Stimulated activated CD4-positive, alpha-beta T cell treated with anti-CD3 and anti-CD28 coated beads, Interleukin-4, amount 100 ng/mL, for 24 hours (primary cell): ENCODE measurements around the gene NOS1.
"Not testable (repeated sequence)": the region's sequence is repeated elsewhere in the genome, so short reads cannot be mapped to it uniquely, and the experiment has no call there.

Experiments used
- DNase-seq: peaks from one replicate; pipeline ENCODE4 v3.0.0-alpha.2; 2020

The NOS1 gene

DNA sequence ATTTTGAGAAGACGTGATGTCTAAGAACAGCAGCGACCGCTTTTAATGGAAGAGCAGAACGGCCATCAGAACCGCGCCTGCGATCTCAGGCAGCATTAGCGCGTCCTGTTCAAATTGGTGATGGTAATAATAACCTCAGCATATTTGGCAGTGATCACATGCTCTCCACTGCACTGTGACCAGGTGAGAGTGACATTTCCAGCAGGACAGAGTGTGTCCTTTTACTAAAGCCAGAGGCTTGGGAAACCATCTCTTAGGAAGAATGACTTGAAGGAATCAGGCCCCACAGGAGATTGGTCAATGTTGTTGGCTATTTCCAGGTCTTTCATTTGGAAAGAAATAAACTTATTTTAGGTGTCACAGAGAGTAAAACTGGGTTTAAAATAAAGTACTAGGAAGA is 119.7 kb downstream of the NOS1 start:
- no peak for DNase-seq

DNA sequence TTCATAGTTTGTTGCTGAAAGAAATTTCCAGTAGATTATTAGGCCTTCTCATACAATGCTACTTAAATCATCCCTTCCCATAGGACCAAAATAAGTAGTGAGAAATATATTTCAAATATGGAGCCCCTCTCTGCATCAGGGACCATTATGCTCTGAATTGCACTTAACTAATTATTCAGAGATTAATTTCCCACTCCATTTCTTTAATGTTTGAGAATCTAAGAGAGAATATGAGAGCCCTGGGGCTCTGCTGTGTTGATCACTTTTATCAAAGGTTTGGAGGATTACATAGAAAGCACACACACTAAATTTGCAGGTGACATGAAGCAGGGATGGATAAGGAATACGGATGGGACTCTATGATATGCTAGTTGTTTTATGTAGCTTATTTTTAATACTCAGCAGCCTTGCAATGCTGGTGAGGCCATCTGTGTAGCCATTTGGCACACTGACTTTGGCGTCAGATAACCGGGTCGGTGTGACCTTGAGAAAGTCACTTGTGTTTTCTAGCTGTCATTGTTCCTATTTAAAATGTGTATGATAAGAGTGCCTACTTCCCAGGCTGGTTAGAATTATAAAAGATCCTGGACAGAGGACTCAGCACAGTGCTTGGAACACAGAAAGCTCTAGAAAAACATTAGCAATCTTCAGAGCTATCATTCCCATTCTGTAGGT is 121.2 kb downstream of the NOS1 start:
- DNase-seq = no peak

DNA sequence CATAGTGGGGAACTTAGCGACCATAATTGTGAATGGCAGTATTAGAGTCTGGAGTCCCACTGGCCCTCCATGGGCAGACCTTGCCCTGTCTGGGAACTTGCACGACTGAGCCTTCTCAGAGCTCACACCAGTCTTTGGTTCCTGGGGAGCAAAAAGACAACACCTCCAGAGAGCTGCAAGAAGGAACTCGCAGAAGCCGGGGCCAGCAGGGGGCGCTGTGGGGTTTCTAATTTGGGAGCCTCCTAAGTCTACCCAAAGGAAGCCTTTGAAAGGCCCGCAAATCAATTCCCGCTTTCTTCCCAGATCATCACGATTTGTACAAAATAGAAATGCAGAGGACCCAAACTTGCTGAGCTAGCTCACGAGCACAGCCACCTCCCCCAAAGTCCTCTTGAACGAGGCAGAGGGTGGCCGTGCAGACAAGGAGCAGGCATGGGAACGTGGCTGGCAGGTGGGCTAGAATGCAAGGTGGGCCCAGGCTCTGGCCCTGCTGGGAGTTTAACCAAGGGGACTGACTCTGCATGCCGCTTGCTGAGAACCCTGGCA is 124.9 kb downstream of the NOS1 start:
- peak; percentile 74 for DNase-seq

- no peak for DNase-seq
Observed at GRCh38 chr12:117235261-117235660, 126.2 kb downstream of the NOS1 start.

GRCh38 chr12:117234441-117234840 is 127.0 kb downstream of the NOS1 start:
- DNase-seq = no peak

- DNase-seq = no peak
Observed at GRCh38 chr12:117231750-117232149, 129.7 kb downstream of the NOS1 start.

- no peak for DNase-seq
Observed at GRCh38 chr12:117228239-117228638, 133.2 kb downstream of the NOS1 start.

DNA sequence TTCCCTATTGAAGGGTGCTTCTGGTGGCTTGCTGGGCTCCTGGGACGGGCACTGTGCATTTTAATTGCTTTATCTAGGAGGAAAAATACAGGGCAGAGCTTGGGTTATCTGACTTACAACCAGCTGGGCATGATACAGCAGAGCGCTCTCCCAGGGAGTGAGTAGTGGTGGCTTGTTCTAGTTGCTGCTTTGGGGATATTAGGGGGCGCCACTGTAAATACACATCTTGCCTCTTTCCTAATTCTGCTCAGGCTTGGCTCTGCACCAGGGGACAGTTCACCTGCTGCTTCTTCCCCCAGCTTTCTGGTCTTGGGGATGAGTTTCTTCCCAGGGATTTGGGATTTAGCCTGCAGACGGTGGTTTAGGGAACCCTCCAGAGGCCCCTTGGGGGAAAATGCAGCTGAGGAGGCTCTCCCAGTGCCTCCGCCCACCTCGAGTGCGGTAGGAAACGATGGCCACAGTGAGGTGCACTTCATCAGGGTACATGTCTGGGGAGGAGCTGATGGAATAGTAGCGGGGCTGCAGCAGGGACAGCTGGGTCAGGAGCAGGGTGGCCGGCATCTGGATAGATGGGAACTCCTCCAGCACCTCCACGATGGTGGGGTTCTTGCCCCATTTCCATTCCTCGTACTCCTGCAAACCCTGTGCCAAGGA is 134.3 kb downstream of the NOS1 start:
- no peak for DNase-seq

- DNase-seq = no peak
Observed at GRCh38 chr12:117226505-117226904, 134.9 kb downstream of the NOS1 start.

DNA sequence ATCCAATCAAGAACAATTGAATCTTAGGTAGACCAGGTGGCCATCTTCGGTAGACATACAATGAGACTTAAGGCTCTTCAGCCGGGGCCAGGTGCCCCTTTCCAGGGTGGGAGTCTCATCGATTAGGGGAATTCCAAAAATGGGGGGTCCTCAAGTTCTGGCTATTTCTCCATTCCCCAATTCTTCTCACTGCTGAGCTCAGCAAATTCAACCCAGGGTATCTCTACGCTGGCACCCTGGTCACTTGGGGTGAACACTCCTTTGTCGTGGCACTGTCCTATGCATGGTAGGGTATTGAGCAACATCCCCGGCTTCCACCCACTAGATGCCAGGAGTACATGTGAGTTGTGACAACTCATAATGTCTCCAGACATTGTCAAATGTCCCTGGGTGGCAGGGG is 136.2 kb downstream of the NOS1 start:
- no peak for DNase-seq

GRCh38 chr12:117220947-117221346 is 140.5 kb downstream of the NOS1 start:
- DNase-seq = not testable (repeated sequence)

- no peak for DNase-seq
Observed at GRCh38 chr12:117218149-117218548, 143.3 kb downstream of the NOS1 start.

GRCh38 chr12:117216686-117217085 is 144.7 kb downstream of the NOS1 start:
- no peak for DNase-seq

- no peak for DNase-seq
Observed at GRCh38 chr12:117214797-117215196, 146.6 kb downstream of the NOS1 start.

- DNase-seq = no peak
Observed at GRCh38 chr12:117213295-117213808, 148.1 kb downstream of the NOS1 start.

- peak; percentile 68 for DNase-seq
Observed at GRCh38 chr12:117212563-117213190, 148.7 kb downstream of the NOS1 start.

DNA sequence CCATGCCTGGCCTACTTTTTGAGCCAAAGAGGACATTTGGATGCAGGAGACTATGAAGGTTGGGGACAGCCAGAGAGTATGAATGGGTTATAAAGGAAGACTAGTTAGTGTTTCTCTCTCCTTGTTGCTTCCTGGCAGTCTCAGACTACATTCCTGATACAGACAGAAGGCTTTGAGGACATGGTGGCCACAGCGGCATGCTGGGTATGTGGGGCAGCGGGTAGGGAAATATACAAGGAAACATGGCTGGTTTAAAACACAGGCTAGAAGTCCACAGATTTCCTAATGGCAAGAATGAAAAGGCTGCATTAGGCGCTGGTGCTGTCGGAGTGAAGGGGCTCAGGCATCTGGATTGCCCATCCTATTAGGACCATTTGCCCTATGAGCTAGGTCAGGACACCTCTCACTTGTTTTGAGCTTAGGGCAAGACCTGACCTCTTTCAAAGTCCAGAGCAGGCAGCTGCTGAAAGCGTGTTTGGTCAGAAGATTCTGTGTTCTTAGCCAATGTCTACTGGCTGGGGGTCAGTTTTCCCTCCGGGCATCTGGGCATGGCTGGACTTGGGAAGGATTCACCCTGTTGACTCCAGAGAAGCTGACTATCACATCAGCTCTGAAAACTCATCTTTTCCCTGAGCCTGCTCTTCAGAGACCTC is 151.0 kb downstream of the NOS1 start:
- no peak for DNase-seq

DNA sequence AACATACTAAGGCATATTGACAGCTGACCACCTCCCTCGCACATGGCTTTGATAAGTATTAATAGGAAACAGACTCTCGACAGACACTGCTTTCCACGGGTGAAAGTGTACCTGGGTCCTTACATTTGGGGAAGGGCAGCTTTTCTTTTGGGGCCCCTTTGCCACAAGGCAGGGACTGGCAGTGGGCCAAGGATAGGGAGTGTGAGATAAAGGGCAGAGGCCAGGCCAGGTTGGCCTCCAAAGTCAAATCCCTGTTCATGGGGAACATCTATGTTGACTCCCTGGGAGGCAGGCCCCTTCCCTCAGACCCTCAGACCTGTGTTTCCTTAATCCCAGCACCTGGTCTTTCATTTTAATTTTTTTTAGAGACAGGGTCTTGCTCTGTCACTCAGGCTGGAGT is 151.8 kb downstream of the NOS1 start:
- DNase-seq = no peak

DNA sequence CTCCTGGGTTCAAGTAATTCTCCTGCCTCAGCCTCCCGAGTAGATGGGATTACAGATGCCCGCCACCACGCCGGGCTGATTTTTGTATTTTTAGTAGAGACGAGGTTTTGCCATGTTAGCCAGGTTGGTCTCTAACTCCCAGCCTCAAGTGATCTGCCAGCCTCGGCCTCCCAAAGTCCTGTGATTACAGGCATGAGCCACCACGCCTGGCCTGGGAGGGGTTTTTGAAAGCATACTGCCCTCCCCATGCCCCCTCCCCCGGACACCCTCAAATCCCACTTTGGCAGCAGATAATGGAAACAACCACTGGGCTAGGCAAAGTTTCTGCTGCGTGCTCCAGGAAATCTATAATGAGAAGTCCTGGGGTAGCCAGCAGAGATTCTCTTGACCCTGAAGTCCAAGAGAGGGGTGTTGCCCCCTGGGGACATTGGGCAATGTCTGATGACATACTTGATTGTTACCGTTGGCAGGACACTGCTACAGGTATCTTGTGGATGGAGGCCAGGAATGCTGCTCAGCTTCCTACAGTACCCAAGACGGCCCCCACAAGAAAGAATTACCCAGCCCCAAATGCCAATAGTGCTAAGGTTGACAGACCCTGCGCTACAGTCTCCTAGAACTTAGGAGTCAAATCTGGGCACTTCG is 152.5 kb downstream of the NOS1 start:
- DNase-seq = no peak

- DNase-seq = no peak
Observed at GRCh38 chr12:117208206-117208605, 153.2 kb downstream of the NOS1 start.

DNA sequence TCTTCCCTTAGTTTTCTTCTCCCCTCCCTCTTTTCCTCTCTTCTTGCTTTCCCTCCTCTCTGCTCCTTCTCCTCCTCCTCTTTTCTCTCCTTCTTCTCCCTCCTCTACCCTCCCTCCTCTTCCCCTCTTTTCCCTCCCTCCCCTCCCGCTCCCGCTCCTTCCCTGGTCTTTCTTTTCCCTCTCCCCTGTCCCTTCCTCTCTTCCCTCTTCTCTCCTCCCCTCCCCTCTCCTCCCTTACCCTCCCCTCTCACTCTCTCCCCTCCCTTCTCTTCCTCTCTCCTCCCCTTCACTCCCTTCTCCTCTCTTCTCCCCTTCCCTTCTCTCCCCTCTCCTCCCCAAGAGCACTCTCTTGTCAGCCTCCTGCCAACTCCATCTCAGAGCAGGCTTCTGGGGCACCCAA is 153.8 kb downstream of the NOS1 start:
- no peak for DNase-seq

- DNase-seq = no peak
Observed at GRCh38 chr12:117202556-117202955, 158.9 kb downstream of the NOS1 start.

DNA sequence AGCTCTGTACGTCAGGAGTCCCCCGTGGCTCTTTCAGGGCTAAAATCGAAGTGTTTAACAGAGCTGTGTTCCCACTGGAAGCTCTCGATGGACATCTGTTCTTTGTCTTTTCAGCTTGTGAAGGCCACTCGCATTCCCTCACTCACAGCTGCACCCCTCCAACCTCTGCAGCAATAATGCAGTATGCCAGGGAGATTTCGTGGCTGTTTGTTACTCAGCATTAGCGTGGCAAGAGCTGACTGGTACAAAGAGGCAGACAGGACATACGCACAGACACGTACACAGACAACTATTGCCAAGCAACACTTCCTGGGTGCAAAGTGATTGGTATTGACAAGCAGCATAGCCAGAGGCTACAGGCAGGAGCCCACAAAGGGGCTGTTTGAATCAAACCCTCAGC is 159.4 kb downstream of the NOS1 start:
- DNase-seq = no peak
